Activated naive CD4-positive, alpha-beta T cell treated with anti-CD3 and anti-CD28 coated beads for 36 hours (primary cell): ENCODE data around the gene RNF149. TPM values are rescaled to one million over a fixed set of nuclear protein-coding genes. Genes with fewer than 3 reads are reported as not detected.
"Not testable (repeated sequence)": the region's sequence is repeated elsewhere in the genome, so short reads cannot be mapped to it uniquely, and the experiment has no call there.

Source experiments
- CTCF ChIA-PET: fragments of 350-600 bp; sonication (Branson Sonifier 250); formaldehyde crosslinking; loops from one replicate; lab custom pipeline; 2021; ENCODE audit warnings: antibody characterized with exemption; lab: Charles Lee
- DNase-seq: peaks from one replicate; pipeline ENCODE4 v3.0.0-alpha.2; 2020
- H3K27ac Mint-ChIP-seq: one replicate; pipeline ENCODE4 v1.8.0; 2021; ENCODE audit warnings: mild to moderate bottlenecking, mixed read lengths
- H3K27me3 Mint-ChIP-seq: one replicate; pipeline ENCODE4 v1.8.0; 2021; ENCODE audit warnings: low read depth, mixed read lengths
- H3K36me3 Mint-ChIP-seq: one replicate; pipeline ENCODE4 v1.8.0; 2021; ENCODE audit warnings: low read depth, mixed read lengths
- H3K4me1 Mint-ChIP-seq: one replicate; pipeline ENCODE4 v1.8.0; 2021; ENCODE audit warnings: low read depth, mixed read lengths
- H3K4me3 Mint-ChIP-seq: one replicate; pipeline ENCODE4 v1.8.0; 2021; ENCODE audit warnings: mild to moderate bottlenecking, moderate library complexity, mixed read lengths
- H3K9me3 Mint-ChIP-seq: one replicate; pipeline ENCODE4 v1.8.0; 2021; ENCODE audit warnings: mixed read lengths
- intact Hi-C: fragments of 100-400 bp; cut with micrococcal nuclease; formaldehyde crosslinking; loops from one replicate; pipeline ENCODE4 v1.15.1; 2023
- total RNA-seq, 2 experiments: library from RNA; stranded (reverse); gene quantifications; one replicate each; pipeline ENCODE4 v1.2.3, GENCODE V29; 2021

Gene RNF149
- total RNA-seq, 2 experiments from 2014 or later, result 25.0 to 27.1 TPM

DNA sequence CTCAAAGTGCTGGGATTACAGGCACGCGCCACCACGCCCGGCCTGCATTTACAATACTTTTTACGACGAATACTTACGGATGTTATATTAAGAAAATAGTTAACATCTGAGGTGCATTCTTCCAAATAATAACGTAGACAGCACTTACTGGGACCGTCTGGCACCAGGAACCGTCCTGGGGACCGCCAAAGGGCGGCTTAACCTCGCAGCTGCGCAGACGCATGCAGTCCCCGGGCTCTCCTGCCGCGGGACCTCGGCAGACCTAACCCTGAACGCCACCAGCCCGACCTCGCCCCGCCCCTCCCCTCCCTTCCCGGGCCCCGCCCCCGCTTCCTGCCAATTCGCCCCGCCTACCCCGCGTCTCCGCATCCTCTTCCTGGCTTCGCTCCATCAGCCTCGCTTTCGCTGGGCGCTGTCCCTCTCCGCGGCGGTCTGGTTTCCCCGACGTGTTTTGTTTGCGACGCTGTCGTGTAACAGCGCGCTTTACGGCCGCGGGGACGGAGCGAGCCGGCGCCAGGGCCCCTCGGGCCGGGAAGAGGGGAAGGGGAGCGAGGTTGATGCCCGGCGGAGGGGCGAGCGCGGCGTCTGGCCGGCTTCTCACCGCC lies 56.0 kb downstream of the RNF149 start, which contains the start of gene CNOT11:
Gene CNOT11, plus strand, starts transcription at position 479 of the 605 bp plus-strand sequence. Its CDS starts 79 bp downstream, at position 558.
- Mint-ChIP-seq H3K27me3 (no peaks in the 10 kb centered on the region), H3K36me3 (peaks cover 10% of the 10 kb centered on the region), H3K27ac (peak within 1 kb of the TSS; percentile 93), H3K4me1 (peaks cover 39% of the 10 kb centered on the region), H3K4me3 (peak within 1 kb of the TSS; percentile 98), H3K9me3 (no peaks in the 10 kb centered on the region)
- intact Hi-C loops, result loop anchor here (1.0 to 5.0 kb wide), 9 partner anchors 20 to 1006 kb away; partner anchors contain the start of genes MAP4K4, RFX8, RPL31 and TBC1D8
- CTCF ChIA-PET, result interaction anchor here (0.5 to 3.9 kb wide), 3 partner anchors 48 to 88 kb away, joined by 3 to 18 read pairs (median 4); no protein-coding TSS in a partner anchor
- DNase-seq, result peak; percentile 99

- H3K27ac Mint-ChIP-seq, result peak overlapping the region; percentile 87
- no peaks in the 10 kb centered on the region for H3K9me3 Mint-ChIP-seq
- H3K36me3 Mint-ChIP-seq, result peaks cover 10% of the 10 kb centered on the region
- peak overlapping the region; percentile 98 for H3K4me3 Mint-ChIP-seq
- intact Hi-C loops, result loop anchor here (1.0 to 5.0 kb wide), 9 partner anchors 20 to 1006 kb away; partner anchors contain the start of genes MAP4K4, RFX8, RPL31 and TBC1D8
- peaks cover 38% of the 10 kb centered on the region for H3K4me1 Mint-ChIP-seq
- CTCF ChIA-PET, result interaction anchor here (0.5 to 3.9 kb wide), 3 partner anchors 47 to 89 kb away, joined by 3 to 18 read pairs (median 4); no protein-coding TSS in a partner anchor
- DNase-seq, result peak; percentile 29
- H3K27me3 Mint-ChIP-seq, result no peaks in the 10 kb centered on the region
Observed at GRCh38 chr2:101251844-101252407, 56.6 kb downstream of the RNF149 start.

DNA sequence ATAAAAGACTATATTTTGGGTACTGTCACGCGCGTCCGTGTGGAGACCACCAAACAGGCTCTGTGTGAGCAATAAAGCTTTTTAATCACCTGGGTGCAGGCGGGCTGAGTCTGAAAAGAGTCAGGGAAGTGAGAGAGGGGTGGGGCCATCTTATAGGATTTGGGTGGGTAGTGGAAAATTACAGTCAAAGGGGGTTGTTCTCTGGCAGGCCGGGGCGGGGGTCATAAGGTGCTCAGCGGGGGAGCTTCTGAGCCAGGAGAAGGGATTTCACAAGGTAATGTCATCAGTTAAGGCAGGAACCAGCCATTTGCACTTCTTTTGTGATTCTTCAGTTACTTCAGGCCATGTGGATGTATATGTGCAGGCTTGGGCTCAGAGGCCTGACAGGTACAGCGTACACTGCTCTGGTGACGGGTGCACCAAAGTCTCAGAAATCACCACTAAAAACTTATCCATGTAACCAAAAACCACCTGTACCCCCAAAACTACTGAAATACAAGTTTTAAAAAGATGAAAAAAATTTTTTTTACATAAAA lies 57.2 kb downstream of the RNF149 start:
- intact Hi-C loops, result loop anchor here (5.0 kb wide), 1 partner anchor 576 kb away; no protein-coding TSS in a partner anchor
- not testable (repeated sequence) for H3K27ac Mint-ChIP-seq, H3K9me3 Mint-ChIP-seq, H3K36me3 Mint-ChIP-seq, DNase-seq, H3K27me3 Mint-ChIP-seq
- peak overlapping the region; percentile 4 for H3K4me3 Mint-ChIP-seq
- CTCF ChIA-PET, result interaction anchor here (3.9 kb wide), 1 partner anchor 47 kb away, joined by 18 read pairs; no protein-coding TSS in a partner anchor
- peaks cover 32% of the 10 kb centered on the region for H3K4me1 Mint-ChIP-seq

- Mint-ChIP-seq H3K9me3 (no peaks in the 10 kb centered on the region), H3K4me3 (no peak overlapping the region), H3K4me1 (peaks cover 18% of the 10 kb centered on the region), H3K36me3 (peaks cover 4% of the 10 kb centered on the region), H3K27ac (no peak overlapping the region), H3K27me3 (no peaks in the 10 kb centered on the region)
- DNase-seq, result no peak
- intact Hi-C loops, result loop anchor here (5.0 kb wide), 1 partner anchor 577 kb away; no protein-coding TSS in a partner anchor
- CTCF ChIA-PET, result interaction anchor here (2.1 kb wide), 1 partner anchor 10 kb away, joined by 7 read pairs; no protein-coding TSS in a partner anchor
Observed at GRCh38 chr2:101249826-101250225, 58.7 kb downstream of the RNF149 start.

- H3K36me3 Mint-ChIP-seq, H3K27me3 Mint-ChIP-seq, H3K27ac Mint-ChIP-seq, H3K4me3 Mint-ChIP-seq, H3K4me1 Mint-ChIP-seq, DNase-seq, intact Hi-C loops, H3K9me3 Mint-ChIP-seq: not testable (repeated sequence)
- CTCF ChIA-PET, result interaction anchor here (1.9 to 2.1 kb wide), 2 partner anchors 8 to 43 kb away, joined by 6 to 7 read pairs; no protein-coding TSS in a partner anchor
Observed at GRCh38 chr2:101248756-101249155, 59.7 kb downstream of the RNF149 start.

- DNase-seq, H3K36me3 Mint-ChIP-seq, H3K4me1 Mint-ChIP-seq, H3K4me3 Mint-ChIP-seq, H3K27ac Mint-ChIP-seq, H3K9me3 Mint-ChIP-seq, H3K27me3 Mint-ChIP-seq, intact Hi-C loops: not testable (repeated sequence)
- CTCF ChIA-PET, result interaction anchor here (0.6 to 0.8 kb wide), 2 partner anchors 39 to 169 kb away, joined by 3 read pairs; no protein-coding TSS in a partner anchor
Observed at GRCh38 chr2:101245468-101245867, 63.0 kb downstream of the RNF149 start.

GRCh38 chr2:101244899-101245298 lies 63.6 kb downstream of the RNF149 start:
- H3K27me3 Mint-ChIP-seq, H3K4me1 Mint-ChIP-seq, intact Hi-C loops, H3K27ac Mint-ChIP-seq, H3K36me3 Mint-ChIP-seq, DNase-seq, H3K9me3 Mint-ChIP-seq, H3K4me3 Mint-ChIP-seq: not testable (repeated sequence)
- CTCF ChIA-PET, result interaction anchor here (0.6 kb wide), 1 partner anchor 170 kb away, joined by 3 read pairs; no protein-coding TSS in a partner anchor

DNA sequence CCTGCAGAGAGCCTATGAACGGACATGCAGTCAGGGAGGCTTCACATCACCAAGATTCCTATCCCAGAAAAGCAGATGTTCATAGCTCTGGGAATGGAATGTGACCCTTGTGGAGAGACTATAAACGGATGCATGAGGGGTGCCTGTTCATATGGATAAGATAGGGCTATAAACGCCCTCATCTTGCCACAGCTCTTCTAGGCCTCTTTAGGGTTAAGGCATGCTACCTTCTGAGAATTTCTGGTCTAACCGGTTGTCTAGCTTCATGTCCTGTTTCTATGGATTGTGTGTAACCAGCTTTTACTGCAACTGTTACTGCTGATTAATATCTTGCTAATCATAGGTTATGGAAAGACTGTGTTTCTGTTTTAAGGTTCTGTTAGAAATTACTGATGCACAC lies 64.1 kb downstream of the RNF149 start:
- H3K36me3 Mint-ChIP-seq, intact Hi-C loops, H3K9me3 Mint-ChIP-seq, H3K4me3 Mint-ChIP-seq, H3K27me3 Mint-ChIP-seq, H3K4me1 Mint-ChIP-seq, H3K27ac Mint-ChIP-seq, DNase-seq: not testable (repeated sequence)
- CTCF ChIA-PET, result interaction anchor here (0.6 kb wide), 2 partner anchors 170 to 213 kb away, joined by 3 read pairs; no protein-coding TSS in a partner anchor

- H3K4me1 Mint-ChIP-seq, result no peaks in the 10 kb centered on the region
- no peak for DNase-seq
- no peak overlapping the region for H3K4me3 Mint-ChIP-seq
- H3K9me3 Mint-ChIP-seq, result no peaks in the 10 kb centered on the region
- CTCF ChIA-PET, result interaction anchor here (0.9 to 1.5 kb wide), 3 partner anchors 8 to 101 kb away, joined by 4 to 7 read pairs (median 4); no protein-coding TSS in a partner anchor
- no peak overlapping the region for H3K27ac Mint-ChIP-seq
- H3K36me3 Mint-ChIP-seq, result no peaks in the 10 kb centered on the region
- intact Hi-C loops, result no loop called here
- no peaks in the 10 kb centered on the region for H3K27me3 Mint-ChIP-seq
Observed at GRCh38 chr2:101241158-101241557, 67.3 kb downstream of the RNF149 start.

DNA sequence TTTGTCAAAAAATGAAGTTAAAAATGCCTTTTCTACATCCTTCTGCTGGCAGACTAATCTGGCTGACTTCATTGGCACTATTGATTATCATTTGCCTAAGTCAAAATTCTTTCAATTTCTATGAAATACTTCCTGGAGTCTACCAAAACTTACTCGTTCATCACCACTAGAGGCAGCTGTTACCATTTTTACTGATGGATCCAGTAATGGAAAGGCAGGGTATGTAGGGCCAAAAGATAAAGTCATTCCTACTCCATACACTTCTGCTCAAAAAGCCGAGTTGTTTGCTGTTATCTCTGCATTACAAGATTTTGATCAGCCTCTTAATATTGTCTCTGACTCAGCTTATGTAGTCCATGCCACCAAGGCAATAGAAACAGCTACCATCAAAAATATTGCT lies 67.8 kb downstream of the RNF149 start:
- H3K36me3 Mint-ChIP-seq, H3K27me3 Mint-ChIP-seq, H3K4me1 Mint-ChIP-seq, H3K9me3 Mint-ChIP-seq, H3K27ac Mint-ChIP-seq, DNase-seq, H3K4me3 Mint-ChIP-seq: not testable (repeated sequence)
- CTCF ChIA-PET, result interaction anchor here (0.9 to 1.5 kb wide), 4 partner anchors 8 to 501 kb away, joined by 3 to 7 read pairs (median 4); no protein-coding TSS in a partner anchor
- intact Hi-C loops, result loop anchor here (1.0 kb wide), 1 partner anchor 147 kb away; the partner anchor contains the start of gene CREG2

DNA sequence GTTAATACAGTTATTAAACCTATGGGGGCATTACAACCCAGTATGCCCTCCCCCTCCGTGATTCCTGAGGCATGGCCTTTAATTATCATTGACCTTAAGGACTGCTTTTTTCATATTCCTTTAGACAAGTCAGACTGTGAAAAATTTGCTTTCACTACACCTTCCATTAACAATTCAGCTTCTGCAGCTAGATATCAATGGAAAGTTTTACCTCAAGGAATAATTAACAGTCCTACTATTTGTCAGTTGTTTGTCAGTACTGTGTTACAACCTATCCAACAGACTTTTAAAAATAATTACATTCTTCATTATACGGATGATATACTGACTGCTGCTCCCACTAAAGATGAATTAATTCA lies 68.8 kb downstream of the RNF149 start:
- not testable (repeated sequence) for DNase-seq, H3K9me3 Mint-ChIP-seq, H3K4me3 Mint-ChIP-seq

More for the DNA sequence above, 68.8 kb downstream of the RNF149 start:
- H3K4me1 Mint-ChIP-seq, H3K27ac Mint-ChIP-seq, H3K27me3 Mint-ChIP-seq, H3K36me3 Mint-ChIP-seq: not testable (repeated sequence)
- intact Hi-C loops, result loop anchor here (1.0 kb wide), 1 partner anchor 148 kb away; the partner anchor contains the start of gene CREG2
- CTCF ChIA-PET, result interaction anchor here (0.6 to 1.5 kb wide), 4 partner anchors 9 to 502 kb away, joined by 3 to 7 read pairs (median 4); no protein-coding TSS in a partner anchor
